IMR-90 (cell line): Measurements from ENCODE around the gene CLIC3. TPM values are rescaled to one million over a fixed set of nuclear protein-coding genes. Genes with fewer than 3 reads are reported as not detected.

Experiments used
- ATAC-seq: fragments of 200-7000 bp; cut with Tn5 transposase; 2 replicates; pipeline ENCODE4 v1.9.1; 2020; ENCODE audit warnings: low read depth, mild to moderate bottlenecking, moderate library complexity
- BruUV-seq: library from RNA; stranded (reverse); fragments of 400-500 nt; replicated peaks from 2 replicates; lab custom pipeline; 2021; lab: Mats Ljungman, UMichigan
- CTCF ChIA-PET: fragments of 300-600 bp; formaldehyde crosslinking; extraction: SDS; loops from one replicate; lab custom pipeline; 2021; ENCODE audit warnings: antibody characterized with exemption; lab: Yijun Ruan, JAX
- POLR2A ChIA-PET: fragments of 300-600 bp; sonication (Branson Sonifier 250); formaldehyde crosslinking; loops from one replicate; lab custom pipeline; 2022; ENCODE audit warnings: antibody characterized with exemption; ENCODE audit not compliant: unreplicated experiment; lab: Charles Lee
- DNase-seq: peaks from one replicate; pipeline ENCODE4 v3.0.0; 2013
- H2AFZ ChIP-seq: replicated peaks from 2 replicates; pipeline ENCODE3; 2013; ENCODE audit warnings: low read length, mild to moderate bottlenecking; ENCODE audit not compliant: poor library complexity
- H2AK5ac ChIP-seq: 2 replicates; pipeline ENCODE4 v1.6.1; 2013; ENCODE audit warnings: low read depth, low read length, inconsistent platforms
- H2AK9ac ChIP-seq: replicated peaks from 2 replicates; pipeline ENCODE3; 2013; ENCODE audit warnings: mild to moderate bottlenecking, low read depth, low read length, moderate library complexity; ENCODE audit not compliant: poor library complexity
- H2BK120ac ChIP-seq: 2 replicates; pipeline ENCODE4 v1.6.1; 2013; ENCODE audit warnings: low read depth, low read length, inconsistent platforms
- H2BK15ac ChIP-seq: 3 replicates; pipeline ENCODE4 v1.6.1; 2013; ENCODE audit warnings: low read depth, low read length, inconsistent platforms
- H2BK20ac ChIP-seq: 2 replicates; pipeline ENCODE4 v1.6.1; 2013; ENCODE audit warnings: low read depth, mild to moderate bottlenecking, inconsistent platforms, low read length, moderate library complexity
- H2BK5ac ChIP-seq: 2 replicates; pipeline ENCODE4 v1.6.1; 2013; ENCODE audit warnings: mild to moderate bottlenecking, low read depth, low read length, inconsistent platforms; ENCODE audit not compliant: poor library complexity, severe bottlenecking
- H3K14ac ChIP-seq: replicated peaks from 2 replicates; pipeline ENCODE4 v1.6.1; 2013; ENCODE audit warnings: low read depth, low read length, inconsistent platforms
- H3K18ac ChIP-seq: 2 replicates; pipeline ENCODE4 v1.6.1; 2013; ENCODE audit warnings: low read depth, low read length, control low read depth
- H3K23ac ChIP-seq: 2 replicates; pipeline ENCODE4 v1.6.1; 2013; ENCODE audit warnings: low read depth, low read length, inconsistent platforms
- H3K27ac ChIP-seq: 2 replicates; pipeline ENCODE4 v1.5.1; 2013; ENCODE audit warnings: mild to moderate bottlenecking, control low read depth, low read length; ENCODE audit not compliant: insufficient read depth
- H3K27me3 ChIP-seq: 2 replicates; pipeline ENCODE4 v1.6.1; 2013; ENCODE audit warnings: low read length; ENCODE audit not compliant: control insufficient read depth, insufficient read depth
- H3K36me3 ChIP-seq: 2 replicates; pipeline ENCODE4 v1.6.1; 2013; ENCODE audit warnings: low read length, mixed read lengths; ENCODE audit not compliant: control insufficient read depth, insufficient read depth
- H3K4ac ChIP-seq: 2 replicates; pipeline ENCODE4 v1.6.1; 2013; ENCODE audit warnings: low read depth, low read length, inconsistent platforms
- H3K4me1 ChIP-seq: 2 replicates; pipeline ENCODE4 v1.6.1; 2013; ENCODE audit warnings: low read length, mixed read lengths; ENCODE audit not compliant: control insufficient read depth, insufficient read depth
- H3K4me2 ChIP-seq: 2 replicates; pipeline ENCODE4 v1.6.1; 2013; ENCODE audit warnings: low read depth, mild to moderate bottlenecking, control low read depth, low read length, moderate library complexity
- H3K4me3 ChIP-seq: 2 replicates; pipeline ENCODE4 v1.5.1; 2013; ENCODE audit warnings: low read depth, mild to moderate bottlenecking, control low read depth, low read length, moderate library complexity; ENCODE audit not compliant: insufficient read depth
- H3K56ac ChIP-seq: 2 replicates; pipeline ENCODE4 v1.6.1; 2013; ENCODE audit warnings: low read length, inconsistent platforms; ENCODE audit not compliant: insufficient read depth; ENCODE audit errors: extremely low read depth
- H3K79me1 ChIP-seq, 2 experiments: 2 replicates each; pipeline ENCODE4 v1.6.1; 2013; ENCODE audit warnings: low read length in 2 of 2, inconsistent platforms in 1 of 2, low read depth in 1 of 2
- H3K9ac ChIP-seq: 2 replicates; pipeline ENCODE4 v1.6.1; 2013; ENCODE audit warnings: low read depth, low read length, control low read depth
- H3K9me1 ChIP-seq: 2 replicates; pipeline ENCODE4 v1.6.1; 2013; ENCODE audit warnings: low read length, inconsistent platforms; ENCODE audit not compliant: insufficient read depth
- H3K9me3 ChIP-seq: 2 replicates; pipeline ENCODE4 v1.6.1; 2013; ENCODE audit warnings: low read length; ENCODE audit not compliant: control insufficient read depth, insufficient read depth
- H4K20me1 ChIP-seq: 2 replicates; pipeline ENCODE4 v1.6.1; 2013; ENCODE audit warnings: low read length, inconsistent platforms; ENCODE audit not compliant: insufficient read depth
- H4K5ac ChIP-seq: 2 replicates; pipeline ENCODE4 v1.6.1; 2013; ENCODE audit warnings: mild to moderate bottlenecking, low read depth, low read length, control low read depth
- H4K8ac ChIP-seq, 2 experiments: 2 replicates each; pipeline ENCODE4 v1.6.1; 2013; ENCODE audit warnings: low read depth in 2 of 2, low read length in 2 of 2, control low read depth in 1 of 2, inconsistent platforms in 1 of 2
- H4K91ac ChIP-seq: 2 replicates; pipeline ENCODE4 v1.6.1; 2013; ENCODE audit warnings: low read depth, low read length, inconsistent platforms; ENCODE audit not compliant: insufficient read depth
- CEBPB ChIP-seq: IDR thresholded peaks from 2 replicates; pipeline ENCODE4 v1.6.1; 2012; ENCODE audit warnings: low read depth, low read length, improper control_type of control experiment
- ELK1 ChIP-seq: fragments of 150-350 bp; IDR thresholded peaks from 2 replicates; pipeline ENCODE4 v1.6.1; 2016; ENCODE audit warnings: low read depth, mild to moderate bottlenecking, low read length, moderate library complexity, borderline replicate concordance
- FOS ChIP-seq: fragments of 150-350 bp; IDR thresholded peaks from 2 replicates; pipeline ENCODE4 v1.6.1; 2016; ENCODE audit warnings: low read depth, low read length
- MAFK ChIP-seq: IDR thresholded peaks from 2 replicates; pipeline ENCODE4 v1.6.1; 2012; ENCODE audit warnings: low read depth, low read length, improper control_type of control experiment
- MAZ ChIP-seq: IDR thresholded peaks from 2 replicates; pipeline ENCODE4 v1.6.1; 2012; ENCODE audit warnings: low read depth, mild to moderate bottlenecking, low read length, improper control_type of control experiment, moderate library complexity, borderline replicate concordance
- MXI1 ChIP-seq: IDR thresholded peaks from 2 replicates; pipeline ENCODE4 v1.6.1; 2012; ENCODE audit warnings: low read depth, mild to moderate bottlenecking, low read length, moderate library complexity, borderline replicate concordance
- POLR2A ChIP-seq: IDR thresholded peaks from 2 replicates; pipeline ENCODE4 v1.6.1; 2012; ENCODE audit warnings: mild to moderate bottlenecking, low read depth, low read length
- RAD21 ChIP-seq: IDR thresholded peaks from 2 replicates; pipeline ENCODE4 v1.6.1; 2012; ENCODE audit warnings: low read length, improper control_type of control experiment
- RCOR1 ChIP-seq: IDR thresholded peaks from 2 replicates; pipeline ENCODE4 v1.6.1; 2012; ENCODE audit warnings: mild to moderate bottlenecking, low read length, improper control_type of control experiment; ENCODE audit not compliant: insufficient replicate concordance
- WGBS, 2 experiments: methylation state at CpG; one replicate each; pipeline versions ENCODE4 v1.1.5 to v1.1.7; 2013; ENCODE audit warnings: missing lambda C conversion rate in 2 of 2; ENCODE audit not compliant: insufficient read length in 1 of 2; ENCODE audit errors: extremely low coverage in 2 of 2; 5-methylcytosine and 5-hydroxymethylcytosine counted together
- dilution Hi-C: fragments of 300-500 bp; cut with HindIII; formaldehyde crosslinking; loops from one replicate; pipeline ENCODE4 v1.14.3; 2018; ENCODE audit warnings: low sequenced_read_pairs; ENCODE audit not compliant: unreplicated experiment
- in situ Hi-C: fragments of 300-500 bp; cut with MboI; formaldehyde crosslinking; loops from 3 replicates; pipeline ENCODE4 v1.14.3; 2019; ENCODE audit warnings: low sequenced_read_pairs, inconsistent platforms, mixed read lengths
- intact Hi-C: fragments of 100-400 bp; cut with micrococcal nuclease; formaldehyde crosslinking; loops from 2 replicates; pipeline ENCODE4 v1.10.0; 2022
- polyA plus RNA-seq, 3 experiments: library from polyadenylated mRNA; depleted of rRNA; stranded (reverse); fragments of >200 nt; gene quantifications; 2 replicates each; pipeline ENCODE4 v1.2.3, GENCODE V29; 2012; ENCODE audit warnings: low replicate concordance in 1 of 3
- total RNA-seq: library from RNA; depleted of rRNA; stranded (reverse); fragments of >200 nt; gene quantifications from 2 replicates; pipeline ENCODE4 v1.2.3, GENCODE V29; 2012
- TF ChIP-seq, protein P1 (sequence below): conservative IDR thresholded peaks from 2 replicates; pipeline ENCODE4 v1.5.1; 2012; ENCODE audit warnings: mild to moderate bottlenecking, low read depth, low read length, improper control_type of control experiment

CLIC3 gene
- total and polyA plus RNA-seq, 2 of the 4 experiments (the other 2 are of a cell fraction) = 0.18 to 1.7 TPM

GRCh38 chr9:137008312-137008711 is 11.9 kb upstream of the CLIC3 start:
- no peak overlapping the region for H4K8ac ChIP-seq
- H2AK9ac ChIP-seq = no peak overlapping the region
- H4K20me1 ChIP-seq = peaks cover 8% of the 10 kb centered on the region
- H3K79me1 ChIP-seq = no peaks in the 10 kb centered on the region
- dilution Hi-C loops (no loop called here), intact Hi-C loops (no loop called here), in situ Hi-C loops (no loop called here)
- H4K91ac ChIP-seq = no peak overlapping the region
- H3K36me3 ChIP-seq = peaks cover 23% of the 10 kb centered on the region
- peaks cover 5% of the 10 kb centered on the region; the same call in 1 of the 2 replicates for H3K9me1 ChIP-seq
- no peak overlapping the region for H3K4ac ChIP-seq
- H3K23ac ChIP-seq = no peak overlapping the region
- H2BK20ac ChIP-seq = no peak overlapping the region
- H3K18ac ChIP-seq = no peak overlapping the region
- no peak for TF ChIP-seq RCOR1
- TF ChIP-seq, protein P1, sequence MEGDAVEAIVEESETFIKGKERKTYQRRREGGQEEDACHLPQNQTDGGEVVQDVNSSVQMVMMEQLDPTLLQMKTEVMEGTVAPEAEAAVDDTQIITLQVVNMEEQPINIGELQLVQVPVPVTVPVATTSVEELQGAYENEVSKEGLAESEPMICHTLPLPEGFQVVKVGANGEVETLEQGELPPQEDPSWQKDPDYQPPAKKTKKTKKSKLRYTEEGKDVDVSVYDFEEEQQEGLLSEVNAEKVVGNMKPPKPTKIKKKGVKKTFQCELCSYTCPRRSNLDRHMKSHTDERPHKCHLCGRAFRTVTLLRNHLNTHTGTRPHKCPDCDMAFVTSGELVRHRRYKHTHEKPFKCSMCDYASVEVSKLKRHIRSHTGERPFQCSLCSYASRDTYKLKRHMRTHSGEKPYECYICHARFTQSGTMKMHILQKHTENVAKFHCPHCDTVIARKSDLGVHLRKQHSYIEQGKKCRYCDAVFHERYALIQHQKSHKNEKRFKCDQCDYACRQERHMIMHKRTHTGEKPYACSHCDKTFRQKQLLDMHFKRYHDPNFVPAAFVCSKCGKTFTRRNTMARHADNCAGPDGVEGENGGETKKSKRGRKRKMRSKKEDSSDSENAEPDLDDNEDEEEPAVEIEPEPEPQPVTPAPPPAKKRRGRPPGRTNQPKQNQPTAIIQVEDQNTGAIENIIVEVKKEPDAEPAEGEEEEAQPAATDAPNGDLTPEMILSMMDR = no peak
- TF ChIP-seq CEBPB = no peak
- no peak for TF ChIP-seq ELK1
- no peak for TF ChIP-seq MXI1
- TF ChIP-seq MAFK = no peak
- TF ChIP-seq RAD21 = no peak
- no peak for TF ChIP-seq POLR2A
- no peak for TF ChIP-seq FOS
- TF ChIP-seq MAZ = no peak
- DNase-seq = no peak
- H3K4me3 ChIP-seq = no peak overlapping the region
- H4K5ac ChIP-seq = no peak overlapping the region
- no peak overlapping the region for H2BK15ac ChIP-seq
- H3K56ac ChIP-seq = no peak overlapping the region
- H2AK5ac ChIP-seq = no peak overlapping the region; the same call in 1 of the 2 replicates
- BruUV-seq = no TSS peak
- H3K4me1 ChIP-seq = peaks cover 11% of the 10 kb centered on the region
- no peak overlapping the region for H3K14ac ChIP-seq
- H2BK120ac ChIP-seq = no peak overlapping the region
- no peak overlapping the region for H3K27ac ChIP-seq
- no peak for ATAC-seq
- H3K9me3 ChIP-seq = no peaks in the 10 kb centered on the region
- no peak overlapping the region for H3K9ac ChIP-seq
- ChIA-PET POLR2A (no interaction called here), CTCF (no interaction called here)
- no peak overlapping the region for H2AFZ ChIP-seq
- H3K27me3 ChIP-seq = no peaks in the 10 kb centered on the region
- no peak overlapping the region for H2BK5ac ChIP-seq
- WGBS, 2 experiments = 94% methylated on average over 6 of the region's 22 CpGs; no CpG with 5 or more reads in 1 of the 2 experiments
- no peak overlapping the region for H3K4me2 ChIP-seq
